K562 (cell line): ENCODE data around the gene SCAPER. TPM values are rescaled to one million over a fixed set of nuclear protein-coding genes. Genes with fewer than 3 reads are reported as not detected.

ENCODE experiments used
- ATF1 ChIP-seq, 2 experiments: fragments of 450-650 bp in 1 of 2; IDR thresholded peaks; 2 replicates each; pipeline ENCODE4 v1.6.1; 2016; ENCODE audit warnings: missing compliant biosample characterization in 1 of 2, missing genetic modification characterization in 1 of 2
- C11orf30 ChIP-seq: fragments of 450-650 bp; IDR thresholded peaks from 2 replicates; pipeline ENCODE4 v1.6.1; 2016; ENCODE audit warnings: low read depth, mild to moderate bottlenecking
- CBFB ChIP-seq: sonication (generic); formaldehyde crosslinking; IDR thresholded peaks from 2 replicates; pipeline ENCODE4 v1.4.0; 2020; ENCODE audit warnings: mild to moderate bottlenecking, missing genetic modification reagents
- E2F3 ChIP-seq: fragments of 250-450 bp; sonication (Bioruptor Pico); IDR thresholded peaks from 2 replicates; pipeline ENCODE4 v1.4.0; 2020; ENCODE audit warnings: mild to moderate bottlenecking
- EGR1 ChIP-seq: fragments of 450-650 bp; conservative IDR thresholded peaks from 2 replicates; pipeline ENCODE4 v1.6.1; 2017; ENCODE audit warnings: mild to moderate bottlenecking
- ELF1 ChIP-seq: fragments of 200-800 bp; sonication (Bioruptor generic); IDR thresholded peaks from 2 replicates; pipeline ENCODE4 v1.6.1; 2016; ENCODE audit warnings: missing genetic modification characterization, missing compliant biosample characterization
- FIP1L1 ChIP-seq: fragments of 200-400 bp; formaldehyde crosslinking; IDR thresholded peaks from 2 replicates; pipeline ENCODE4 v1.6.1; 2018; ENCODE audit warnings: mild to moderate bottlenecking, low read depth, low read length; ENCODE audit not compliant: poor library complexity, severe bottlenecking
- MAFF ChIP-seq: IDR thresholded peaks from 2 replicates; pipeline ENCODE4 v1.6.1; 2012; ENCODE audit warnings: low read length, improper control_type of control experiment
- MEIS2 ChIP-seq: fragments of 450-650 bp; IDR thresholded peaks from 2 replicates; pipeline ENCODE4 v1.6.1; 2014; ENCODE audit warnings: mild to moderate bottlenecking; ENCODE audit not compliant: partially characterized antibody
- NBN ChIP-seq: fragments of 450-650 bp; IDR thresholded peaks from 2 replicates; pipeline ENCODE4 v1.6.1; 2016; ENCODE audit warnings: low read depth, mild to moderate bottlenecking
- NR3C1 ChIP-seq: sonication (generic); formaldehyde crosslinking; IDR thresholded peaks from 2 replicates; pipeline ENCODE4 v1.8.1; 2022; ENCODE audit warnings: missing genetic modification reagents
- OTX1 ChIP-seq: fragments of 450-650 bp; formaldehyde crosslinking; IDR thresholded peaks from 2 replicates; pipeline ENCODE4 v1.4.0; 2022; ENCODE audit warnings: mild to moderate bottlenecking
- ZNF121 ChIP-seq: sonication (generic); formaldehyde crosslinking; conservative IDR thresholded peaks from 2 replicates; pipeline ENCODE4 v1.8.0; 2022; ENCODE audit warnings: missing genetic modification reagents
- polyA plus RNA-seq, 8 experiments: library from polyadenylated mRNA; depleted of rRNA in 4 of 8; stranded (reverse) in 5 of 8; unstranded in 3 of 8; fragments of >200 nt; fragmentation: Nextera tagmentation in 2 of 8; fragmentation: Illumina TruSeq in 1 of 8; extraction: Ambion mirVana in 2 of 8; extraction: Trizol in 1 of 8; gene quantifications; 2 replicates each; pipeline versions ENCODE4 v1.2.1 to v1.2.3, GENCODE V29; 2011 to 2014; ENCODE audit warnings: inconsistent platforms in 1 of 8, missing spikeins in 1 of 8
- total RNA-seq, 7 experiments: library from RNA; depleted of rRNA in 6 of 7; stranded (reverse); fragments of >200 nt in 6 of 7; fragmentation: Illumina TruSeq in 2 of 7; extraction: Trizol in 2 of 7; gene quantifications; 2 replicates each; pipeline versions ENCODE4 v1.2.1 to v1.2.3, GENCODE V29; 2011 to 2021; ENCODE audit warnings: low replicate concordance in 1 of 7
- TF ChIP-seq, protein P1 (sequence below): sonication (generic); formaldehyde crosslinking; IDR thresholded peaks from 2 replicates; pipeline ENCODE4 v1.8.0; 2022; ENCODE audit warnings: missing genetic modification reagents, mild to moderate bottlenecking, borderline replicate concordance
- TF ChIP-seq, protein P2 (sequence below): fragments of 450-650 bp; IDR thresholded peaks from 2 replicates; pipeline ENCODE4 v1.6.1; 2016; ENCODE audit warnings: antibody characterized with exemption
- TF ChIP-seq, protein P3 (sequence below): sonication (generic); formaldehyde crosslinking; IDR thresholded peaks from 2 replicates; pipeline ENCODE4 v1.8.0; 2023; ENCODE audit warnings: mild to moderate bottlenecking, missing genetic modification reagents
- TF ChIP-seq, protein P4 (sequence below): fragments of 250-450 bp; sonication (Bioruptor Pico); IDR thresholded peaks from 2 replicates; pipeline ENCODE4 v1.4.0; 2020

The SCAPER gene
- total and polyA plus RNA-seq, 9 of the 15 experiments (the other 6 are each of a cell fraction or from before 2014, with no cell fraction given): 1.3 to 5.7 (median 3.2) TPM

DNA sequence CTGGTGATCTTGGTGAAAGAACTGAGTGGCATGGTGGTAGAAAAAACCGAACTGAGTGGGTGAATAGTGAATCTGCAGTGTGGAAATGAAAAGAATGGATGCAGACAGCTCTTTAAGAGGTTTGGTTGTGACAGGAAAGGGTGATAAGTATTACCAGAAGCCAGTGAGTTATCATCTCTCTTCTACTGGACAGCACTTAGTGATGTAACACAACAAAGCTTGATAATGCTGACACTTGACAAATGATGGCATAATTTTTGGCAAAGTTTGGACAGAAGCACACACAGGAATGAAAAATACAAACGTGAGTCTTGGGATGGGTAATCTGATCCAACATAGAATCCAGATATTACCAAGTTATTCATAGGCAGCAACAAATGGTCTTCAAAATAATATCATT, 456.4 kb downstream of the SCAPER start (continued):
- TF ChIP-seq, protein P1, sequence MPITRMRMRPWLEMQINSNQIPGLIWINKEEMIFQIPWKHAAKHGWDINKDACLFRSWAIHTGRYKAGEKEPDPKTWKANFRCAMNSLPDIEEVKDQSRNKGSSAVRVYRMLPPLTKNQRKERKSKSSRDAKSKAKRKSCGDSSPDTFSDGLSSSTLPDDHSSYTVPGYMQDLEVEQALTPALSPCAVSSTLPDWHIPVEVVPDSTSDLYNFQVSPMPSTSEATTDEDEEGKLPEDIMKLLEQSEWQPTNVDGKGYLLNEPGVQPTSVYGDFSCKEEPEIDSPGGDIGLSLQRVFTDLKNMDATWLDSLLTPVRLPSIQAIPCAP (CRISPR knock-in tag): no peak
- TF ChIP-seq MAFF: no peak
- no peak for TF ChIP-seq ELF1 (tag)
- TF ChIP-seq NR3C1 (CRISPR knock-in tag): no peak
- TF ChIP-seq ZNF121 (CRISPR knock-in tag): no peak
- TF ChIP-seq CBFB (CRISPR knock-in tag): no peak
- TF ChIP-seq EGR1: no peak
- no peak for TF ChIP-seq OTX1
- TF ChIP-seq, protein P2, sequence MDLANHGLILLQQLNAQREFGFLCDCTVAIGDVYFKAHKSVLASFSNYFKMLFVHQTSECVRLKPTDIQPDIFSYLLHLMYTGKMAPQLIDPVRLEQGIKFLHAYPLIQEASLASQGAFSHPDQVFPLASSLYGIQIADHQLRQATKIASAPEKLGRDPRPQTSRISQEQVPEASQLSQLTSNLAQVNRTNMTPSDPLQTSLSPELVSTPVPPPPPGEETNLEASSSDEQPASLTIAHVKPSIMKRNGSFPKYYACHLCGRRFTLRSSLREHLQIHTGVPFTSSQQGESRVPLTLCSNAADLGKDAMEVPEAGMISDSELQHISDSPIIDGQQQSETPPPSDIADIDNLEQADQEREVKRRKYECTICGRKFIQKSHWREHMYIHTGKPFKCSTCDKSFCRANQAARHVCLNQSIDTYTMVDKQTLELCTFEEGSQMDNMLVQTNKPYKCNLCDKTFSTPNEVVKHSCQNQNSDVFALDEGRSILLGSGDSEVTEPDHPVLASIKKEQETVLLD: no peak
- no peak for TF ChIP-seq ATF1 (CRISPR knock-in tag; IDR thresholded peaks at IDR 0.05)
- peak; percentile 61 for TF ChIP-seq ATF1 (tag; IDR thresholded peaks at IDR 0.05)
- TF ChIP-seq MEIS2: peak; percentile 70
- TF ChIP-seq, protein P3, sequence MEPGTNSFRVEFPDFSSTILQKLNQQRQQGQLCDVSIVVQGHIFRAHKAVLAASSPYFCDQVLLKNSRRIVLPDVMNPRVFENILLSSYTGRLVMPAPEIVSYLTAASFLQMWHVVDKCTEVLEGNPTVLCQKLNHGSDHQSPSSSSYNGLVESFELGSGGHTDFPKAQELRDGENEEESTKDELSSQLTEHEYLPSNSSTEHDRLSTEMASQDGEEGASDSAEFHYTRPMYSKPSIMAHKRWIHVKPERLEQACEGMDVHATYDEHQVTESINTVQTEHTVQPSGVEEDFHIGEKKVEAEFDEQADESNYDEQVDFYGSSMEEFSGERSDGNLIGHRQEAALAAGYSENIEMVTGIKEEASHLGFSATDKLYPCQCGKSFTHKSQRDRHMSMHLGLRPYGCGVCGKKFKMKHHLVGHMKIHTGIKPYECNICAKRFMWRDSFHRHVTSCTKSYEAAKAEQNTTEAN: no peak
- TF ChIP-seq FIP1L1: no peak
- TF ChIP-seq, protein P4, sequence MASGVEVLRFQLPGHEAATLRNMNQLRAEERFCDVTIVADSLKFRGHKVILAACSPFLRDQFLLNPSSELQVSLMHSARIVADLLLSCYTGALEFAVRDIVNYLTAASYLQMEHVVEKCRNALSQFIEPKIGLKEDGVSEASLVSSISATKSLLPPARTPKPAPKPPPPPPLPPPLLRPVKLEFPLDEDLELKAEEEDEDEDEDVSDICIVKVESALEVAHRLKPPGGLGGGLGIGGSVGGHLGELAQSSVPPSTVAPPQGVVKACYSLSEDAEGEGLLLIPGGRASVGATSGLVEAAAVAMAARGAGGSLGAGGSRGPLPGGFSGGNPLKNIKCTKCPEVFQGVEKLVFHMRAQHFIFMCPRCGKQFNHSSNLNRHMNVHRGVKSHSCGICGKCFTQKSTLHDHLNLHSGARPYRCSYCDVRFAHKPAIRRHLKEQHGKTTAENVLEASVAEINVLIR (CRISPR knock-in tag): no peak
- no peak for TF ChIP-seq NBN
- no peak for TF ChIP-seq E2F3 (CRISPR knock-in tag)
- TF ChIP-seq C11orf30: peak; percentile 43; the same call in 1 of the 2 replicates
